ENCODE results near the gene NADSYN1. TPM values are rescaled to one million over a fixed set of nuclear protein-coding genes. Genes with fewer than 3 reads are reported as not detected.

NADSYN1 gene
- total and polyA plus RNA-seq, 2 of the 13 experiments (the other 11 are each of a cell fraction or from before 2014, with no cell fraction given): 35.7 to 51.5 TPM

DNA sequence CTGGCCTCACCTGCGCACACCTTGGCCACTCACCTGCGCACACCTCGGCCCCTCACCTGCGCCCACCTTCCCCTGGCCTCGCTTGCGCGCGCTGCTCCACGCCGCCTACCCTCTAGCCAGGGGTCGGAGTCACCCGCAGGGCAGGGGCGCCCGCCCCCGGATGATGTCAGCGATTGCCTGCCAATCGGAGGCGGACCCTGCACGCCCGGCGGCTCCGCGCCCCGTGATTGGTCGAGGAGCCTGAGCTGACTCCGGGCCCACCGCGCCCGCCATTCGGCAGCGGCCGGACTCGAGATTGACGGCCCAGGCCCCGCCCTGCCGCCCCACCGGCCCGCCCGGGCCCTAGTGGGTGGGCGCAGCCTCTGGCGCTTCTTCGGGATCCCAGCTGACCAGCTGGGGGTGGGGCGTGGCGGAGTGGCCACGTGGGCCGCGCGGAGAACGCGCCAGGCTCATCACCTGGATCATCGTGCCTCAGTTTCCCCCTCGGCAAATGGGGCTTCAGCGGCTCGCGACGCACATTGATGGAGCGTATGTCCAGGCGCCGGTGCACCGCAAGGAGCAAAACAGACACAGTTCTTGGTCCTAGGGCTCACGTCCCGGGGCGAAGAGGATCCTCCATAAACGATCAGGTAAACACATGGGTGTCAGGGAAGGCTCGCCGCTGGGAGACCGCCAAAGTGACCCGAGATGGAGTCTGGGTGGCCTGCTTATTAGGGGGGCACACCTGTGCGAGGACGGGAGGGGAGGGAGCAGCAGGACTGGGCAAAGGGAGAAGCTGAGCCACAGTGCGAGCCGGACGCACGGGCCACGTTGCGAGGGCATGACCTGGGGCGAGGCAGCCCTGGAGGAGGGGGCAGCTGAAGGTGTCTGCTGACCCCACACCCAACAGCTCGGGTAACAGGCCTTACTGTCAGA lies 4.5 kb upstream of the NADSYN1 start, which contains the start of gene DHCR7 (continued):
- TF ChIP-seq, protein P1, sequence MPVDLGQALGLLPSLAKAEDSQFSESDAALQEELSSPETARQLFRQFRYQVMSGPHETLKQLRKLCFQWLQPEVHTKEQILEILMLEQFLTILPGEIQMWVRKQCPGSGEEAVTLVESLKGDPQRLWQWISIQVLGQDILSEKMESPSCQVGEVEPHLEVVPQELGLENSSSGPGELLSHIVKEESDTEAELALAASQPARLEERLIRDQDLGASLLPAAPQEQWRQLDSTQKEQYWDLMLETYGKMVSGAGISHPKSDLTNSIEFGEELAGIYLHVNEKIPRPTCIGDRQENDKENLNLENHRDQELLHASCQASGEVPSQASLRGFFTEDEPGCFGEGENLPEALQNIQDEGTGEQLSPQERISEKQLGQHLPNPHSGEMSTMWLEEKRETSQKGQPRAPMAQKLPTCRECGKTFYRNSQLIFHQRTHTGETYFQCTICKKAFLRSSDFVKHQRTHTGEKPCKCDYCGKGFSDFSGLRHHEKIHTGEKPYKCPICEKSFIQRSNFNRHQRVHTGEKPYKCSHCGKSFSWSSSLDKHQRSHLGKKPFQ (CRISPR knock-in tag; IDR thresholded peaks at IDR 0.05; ENCODE audit: insufficient replicate concordance): peak; percentile 57
- TF ChIP-seq ZNF292 (CRISPR knock-in tag; IDR thresholded peaks at IDR 0.05; ENCODE audit: borderline replicate concordance, low read depth) (no peak), GATAD1 (CRISPR knock-in tag; IDR thresholded peaks at IDR 0.05) (peak; percentile 41), SRSF1 (optimal IDR thresholded peaks at IDR 0.05; ENCODE audit: low read depth, low read length) (no peak), ZNF274 (CRISPR knock-in tag; IDR thresholded peaks at IDR 0.05) (peak; percentile 89), ISX (CRISPR knock-in tag; conservative IDR thresholded peaks at IDR 0.05) (no peak), HDAC1 (CRISPR knock-in tag; IDR thresholded peaks at IDR 0.05) (peak; percentile 98), STAG1 (CRISPR knock-in tag; IDR thresholded peaks at IDR 0.05) (no peak), MED1 (CRISPR knock-in tag; IDR thresholded peaks at IDR 0.05) (peak; percentile 44), ZNF333 (CRISPR knock-in tag; IDR thresholded peaks at IDR 0.05; ENCODE audit: borderline replicate concordance) (0 out of 2 replicates have a peak, but pooled peaks have one; percentile 25), POLR2G (IDR thresholded peaks at IDR 0.05; ENCODE audit: low read depth, low read length) (peak; percentile 82), ZMYM3 (CRISPR knock-in tag; IDR thresholded peaks at IDR 0.05) (peak; percentile 80), MEF2D (CRISPR knock-in tag; IDR thresholded peaks at IDR 0.05) (peak; percentile 49), FOXJ3 (CRISPR knock-in tag; IDR thresholded peaks at IDR 0.05; ENCODE audit: borderline replicate concordance) (no peak), ZNF605 (CRISPR knock-in tag; IDR thresholded peaks at IDR 0.05) (peak; percentile 79), AGO2 (optimal IDR thresholded peaks at IDR 0.05; ENCODE audit: low read depth, low read length) (no peak), NFYC (CRISPR knock-in tag; IDR thresholded peaks at IDR 0.05) (peak; percentile 96)
- TF ChIP-seq, protein P2, sequence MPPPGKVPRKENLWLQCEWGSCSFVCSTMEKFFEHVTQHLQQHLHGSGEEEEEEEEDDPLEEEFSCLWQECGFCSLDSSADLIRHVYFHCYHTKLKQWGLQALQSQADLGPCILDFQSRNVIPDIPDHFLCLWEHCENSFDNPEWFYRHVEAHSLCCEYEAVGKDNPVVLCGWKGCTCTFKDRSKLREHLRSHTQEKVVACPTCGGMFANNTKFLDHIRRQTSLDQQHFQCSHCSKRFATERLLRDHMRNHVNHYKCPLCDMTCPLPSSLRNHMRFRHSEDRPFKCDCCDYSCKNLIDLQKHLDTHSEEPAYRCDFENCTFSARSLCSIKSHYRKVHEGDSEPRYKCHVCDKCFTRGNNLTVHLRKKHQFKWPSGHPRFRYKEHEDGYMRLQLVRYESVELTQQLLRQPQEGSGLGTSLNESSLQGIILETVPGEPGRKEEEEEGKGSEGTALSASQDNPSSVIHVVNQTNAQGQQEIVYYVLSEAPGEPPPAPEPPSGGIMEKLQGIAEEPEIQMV (CRISPR knock-in tag; IDR thresholded peaks at IDR 0.05; ENCODE audit: low read depth): 0 out of 2 replicates have a peak, but pooled peaks have one; percentile 29
- TF ChIP-seq, protein P3, sequence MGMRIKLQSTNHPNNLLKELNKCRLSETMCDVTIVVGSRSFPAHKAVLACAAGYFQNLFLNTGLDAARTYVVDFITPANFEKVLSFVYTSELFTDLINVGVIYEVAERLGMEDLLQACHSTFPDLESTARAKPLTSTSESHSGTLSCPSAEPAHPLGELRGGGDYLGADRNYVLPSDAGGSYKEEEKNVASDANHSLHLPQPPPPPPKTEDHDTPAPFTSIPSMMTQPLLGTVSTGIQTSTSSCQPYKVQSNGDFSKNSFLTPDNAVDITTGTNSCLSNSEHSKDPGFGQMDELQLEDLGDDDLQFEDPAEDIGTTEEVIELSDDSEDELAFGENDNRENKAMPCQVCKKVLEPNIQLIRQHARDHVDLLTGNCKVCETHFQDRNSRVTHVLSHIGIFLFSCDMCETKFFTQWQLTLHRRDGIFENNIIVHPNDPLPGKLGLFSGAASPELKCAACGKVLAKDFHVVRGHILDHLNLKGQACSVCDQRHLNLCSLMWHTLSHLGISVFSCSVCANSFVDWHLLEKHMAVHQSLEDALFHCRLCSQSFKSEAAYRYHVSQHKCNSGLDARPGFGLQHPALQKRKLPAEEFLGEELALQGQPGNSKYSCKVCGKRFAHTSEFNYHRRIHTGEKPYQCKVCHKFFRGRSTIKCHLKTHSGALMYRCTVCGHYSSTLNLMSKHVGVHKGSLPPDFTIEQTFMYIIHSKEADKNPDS (CRISPR knock-in tag; IDR thresholded peaks at IDR 0.05): no peak
- TF ChIP-seq, protein P4, sequence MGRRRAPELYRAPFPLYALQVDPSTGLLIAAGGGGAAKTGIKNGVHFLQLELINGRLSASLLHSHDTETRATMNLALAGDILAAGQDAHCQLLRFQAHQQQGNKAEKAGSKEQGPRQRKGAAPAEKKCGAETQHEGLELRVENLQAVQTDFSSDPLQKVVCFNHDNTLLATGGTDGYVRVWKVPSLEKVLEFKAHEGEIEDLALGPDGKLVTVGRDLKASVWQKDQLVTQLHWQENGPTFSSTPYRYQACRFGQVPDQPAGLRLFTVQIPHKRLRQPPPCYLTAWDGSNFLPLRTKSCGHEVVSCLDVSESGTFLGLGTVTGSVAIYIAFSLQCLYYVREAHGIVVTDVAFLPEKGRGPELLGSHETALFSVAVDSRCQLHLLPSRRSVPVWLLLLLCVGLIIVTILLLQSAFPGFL (CRISPR knock-in tag; IDR thresholded peaks at IDR 0.05): 0 out of 2 replicates have a peak, but pooled peaks have one; percentile 54
- TF ChIP-seq, protein P5, sequence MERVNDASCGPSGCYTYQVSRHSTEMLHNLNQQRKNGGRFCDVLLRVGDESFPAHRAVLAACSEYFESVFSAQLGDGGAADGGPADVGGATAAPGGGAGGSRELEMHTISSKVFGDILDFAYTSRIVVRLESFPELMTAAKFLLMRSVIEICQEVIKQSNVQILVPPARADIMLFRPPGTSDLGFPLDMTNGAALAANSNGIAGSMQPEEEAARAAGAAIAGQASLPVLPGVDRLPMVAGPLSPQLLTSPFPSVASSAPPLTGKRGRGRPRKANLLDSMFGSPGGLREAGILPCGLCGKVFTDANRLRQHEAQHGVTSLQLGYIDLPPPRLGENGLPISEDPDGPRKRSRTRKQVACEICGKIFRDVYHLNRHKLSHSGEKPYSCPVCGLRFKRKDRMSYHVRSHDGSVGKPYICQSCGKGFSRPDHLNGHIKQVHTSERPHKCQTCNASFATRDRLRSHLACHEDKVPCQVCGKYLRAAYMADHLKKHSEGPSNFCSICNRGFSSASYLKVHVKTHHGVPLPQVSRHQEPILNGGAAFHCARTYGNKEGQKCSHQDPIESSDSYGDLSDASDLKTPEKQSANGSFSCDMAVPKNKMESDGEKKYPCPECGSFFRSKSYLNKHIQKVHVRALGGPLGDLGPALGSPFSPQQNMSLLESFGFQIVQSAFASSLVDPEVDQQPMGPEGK (CRISPR knock-in tag; IDR thresholded peaks at IDR 0.05): peak; percentile 47
